CD1c-positive myeloid dendritic cell (primary cell): ENCODE data around the gene MT1G.
"Not testable (repeated sequence)": the region's sequence is repeated elsewhere in the genome, so short reads cannot be mapped to it uniquely, and the experiment has no call there.

Experiments used
- DNase-seq: peaks from one replicate; pipeline ENCODE4 v3.0.0-alpha.2; 2016; ENCODE audit errors: extremely low spot score

Gene MT1G

GRCh38 chr16:56684926-56685590, 17.2 kb upstream of the MT1G start:
- DNase-seq, result no peak

- no peak for DNase-seq
These were observed 16.5 kb upstream of the MT1G start for GRCh38 chr16:56684256-56684925.

- DNase-seq, result no peak
These were observed 15.7 kb upstream of the MT1G start for GRCh38 chr16:56683424-56684172.

- DNase-seq, result no peak
These were observed 15.0 kb upstream of the MT1G start for GRCh38 chr16:56682703-56683397.

GRCh38 chr16:56681939-56682702, 14.3 kb upstream of the MT1G start, which contains the start of gene MT1X:
Gene MT1X (plus strand): TSS chr16:56682470. CDS start chr16:56682541, 71 bp downstream.
- peak; percentile 92 for DNase-seq

GRCh38 chr16:56679818-56680217, 12.0 kb upstream of the MT1G start:
- DNase-seq, result no peak

- no peak for DNase-seq
These were observed 11.3 kb upstream of the MT1G start for GRCh38 chr16:56679078-56679730.

- no peak for DNase-seq
These were observed 9.6 kb upstream of the MT1G start for GRCh38 chr16:56677474-56677873.

GRCh38 chr16:56675685-56676210, 7.9 kb upstream of the MT1G start:
- DNase-seq, result peak; percentile 41

- not testable (repeated sequence) for DNase-seq
These were observed 6.7 kb upstream of the MT1G start for GRCh38 chr16:56674570-56674969.

GRCh38 chr16:56673921-56674320, 6.1 kb upstream of the MT1G start:
- peak; percentile 39 for DNase-seq

- no peak for DNase-seq
These were observed 5.1 kb upstream of the MT1G start for GRCh38 chr16:56672761-56673536.

GRCh38 chr16:56672171-56672570, 4.3 kb upstream of the MT1G start:
- DNase-seq, result not testable (repeated sequence)

GRCh38 chr16:56671691-56672090, 3.8 kb upstream of the MT1G start:
- DNase-seq, result peak; percentile 28

GRCh38 chr16:56670620-56670934, 2.7 kb upstream of the MT1G start:
- no peak for DNase-seq

- peak; percentile 45 for DNase-seq
These were observed 2.2 kb upstream of the MT1G start for GRCh38 chr16:56669840-56670619.

GRCh38 chr16:56669005-56669839, 1.4 kb upstream of the MT1G start, which contains the start of gene MT1H:
Gene MT1H (plus strand): TSS chr16:56669814. CDS start chr16:56669885, 71 bp downstream.
- DNase-seq, result no peak
